Transverse colon (tissue), 4 donors: Measurements from ENCODE around the gene IQCM.

Source experiments
- POLR2A ChIP-seq: fragments of 450-650 bp; IDR thresholded peaks from one replicate; pipeline ENCODE4 v1.6.1; 2016; ENCODE audit warnings: antibody characterized with exemption, mild to moderate bottlenecking, moderate library complexity
- POLR2AphosphoS5 ChIP-seq, 3 donors: sonication (generic); formaldehyde crosslinking; IDR thresholded peaks; one replicate each; pipeline ENCODE4 v1.6.1; 2016; ENCODE audit warnings: antibody characterized with exemption in 3 of 3
- TF ChIP-seq, protein P1 (sequence below), 5 experiments: fragments of 200-600 bp in 3 of 5; fragments of 450-650 bp in 2 of 5; sonication (generic) in 3 of 5; IDR thresholded peaks; 1 replicate in 2 of 5; 2 replicates in 3 of 5; pipeline ENCODE4 v1.5.1; 2016 to 2017; ENCODE audit warnings: antibody characterized with exemption in 5 of 5, inconsistent platforms in 3 of 5, mild to moderate bottlenecking in 2 of 5, moderate library complexity in 1 of 5

- TF ChIP-seq, protein P1, sequence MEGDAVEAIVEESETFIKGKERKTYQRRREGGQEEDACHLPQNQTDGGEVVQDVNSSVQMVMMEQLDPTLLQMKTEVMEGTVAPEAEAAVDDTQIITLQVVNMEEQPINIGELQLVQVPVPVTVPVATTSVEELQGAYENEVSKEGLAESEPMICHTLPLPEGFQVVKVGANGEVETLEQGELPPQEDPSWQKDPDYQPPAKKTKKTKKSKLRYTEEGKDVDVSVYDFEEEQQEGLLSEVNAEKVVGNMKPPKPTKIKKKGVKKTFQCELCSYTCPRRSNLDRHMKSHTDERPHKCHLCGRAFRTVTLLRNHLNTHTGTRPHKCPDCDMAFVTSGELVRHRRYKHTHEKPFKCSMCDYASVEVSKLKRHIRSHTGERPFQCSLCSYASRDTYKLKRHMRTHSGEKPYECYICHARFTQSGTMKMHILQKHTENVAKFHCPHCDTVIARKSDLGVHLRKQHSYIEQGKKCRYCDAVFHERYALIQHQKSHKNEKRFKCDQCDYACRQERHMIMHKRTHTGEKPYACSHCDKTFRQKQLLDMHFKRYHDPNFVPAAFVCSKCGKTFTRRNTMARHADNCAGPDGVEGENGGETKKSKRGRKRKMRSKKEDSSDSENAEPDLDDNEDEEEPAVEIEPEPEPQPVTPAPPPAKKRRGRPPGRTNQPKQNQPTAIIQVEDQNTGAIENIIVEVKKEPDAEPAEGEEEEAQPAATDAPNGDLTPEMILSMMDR (IDR thresholded peaks at IDR 0.05), result no peak
- no peak for TF ChIP-seq POLR2AphosphoS5 (IDR thresholded peaks at IDR 0.05)
- no peak for TF ChIP-seq POLR2A
Measured at GRCh38 chr4:149754526-149754925, 61.1 kb downstream of the IQCM start.
